Mesenchymal stem cell (in vitro differentiated cells and primary cell): Measurements from ENCODE around the gene GSTA4.

Experiments used
- DNase-seq: peaks from one replicate; pipeline ENCODE4 v3.0.0-alpha.2; 2013
- H2AFZ ChIP-seq: one replicate; pipeline ENCODE4 v1.6.1; 2013; ENCODE audit warnings: low read depth, mild to moderate bottlenecking, control low read depth, inconsistent platforms, low read length, moderate library complexity
- H2AK5ac ChIP-seq: 2 replicates; pipeline ENCODE4 v1.6.1; 2013; ENCODE audit warnings: low read length, moderate library complexity, mild to moderate bottlenecking, inconsistent platforms; ENCODE audit not compliant: severe bottlenecking
- H2BK120ac ChIP-seq: one replicate; pipeline ENCODE4 v1.6.1; 2013; ENCODE audit warnings: low read depth, mild to moderate bottlenecking, inconsistent platforms, low read length, moderate library complexity
- H2BK12ac ChIP-seq, 2 experiments: one replicate each; pipeline ENCODE4 v1.6.1; 2013; ENCODE audit warnings: inconsistent platforms in 2 of 2, low read length in 2 of 2, mild to moderate bottlenecking in 2 of 2, moderate library complexity in 2 of 2, control low read depth in 1 of 2
- H2BK15ac ChIP-seq: one replicate; pipeline ENCODE4 v1.6.1; 2013; ENCODE audit warnings: mild to moderate bottlenecking, low read depth, inconsistent platforms; ENCODE audit not compliant: poor library complexity, severe bottlenecking
- H2BK5ac ChIP-seq: 2 replicates; pipeline ENCODE4 v1.6.1; 2013; ENCODE audit warnings: low read depth, mild to moderate bottlenecking, low read length, control low read depth, inconsistent platforms; ENCODE audit not compliant: poor library complexity, severe bottlenecking
- H3K14ac ChIP-seq, 2 experiments: one replicate each; pipeline ENCODE4 v1.6.1; 2013; ENCODE audit warnings: inconsistent platforms in 2 of 2, low read length in 2 of 2, control low read depth in 1 of 2, mild to moderate bottlenecking in 1 of 2, moderate library complexity in 1 of 2
- H3K18ac ChIP-seq, 2 experiments: one replicate each; pipeline ENCODE4 v1.6.1; 2013; ENCODE audit warnings: inconsistent platforms in 2 of 2, low read length in 2 of 2, control low read depth in 1 of 2, low read depth in 1 of 2, mild to moderate bottlenecking in 1 of 2
- H3K23ac ChIP-seq, 2 experiments: one replicate each; pipeline ENCODE4 v1.6.1; 2013; ENCODE audit warnings: inconsistent platforms in 2 of 2, low read length in 2 of 2, mild to moderate bottlenecking in 2 of 2, moderate library complexity in 2 of 2, control low read depth in 1 of 2
- H3K27ac ChIP-seq: 2 replicates; pipeline ENCODE4 v1.5.1; 2013; ENCODE audit warnings: mild to moderate bottlenecking, moderate library complexity, low read length, control low read depth, inconsistent platforms; ENCODE audit not compliant: poor library complexity, severe bottlenecking
- H3K27me3 ChIP-seq, 2 experiments: 2 replicates each; pipeline versions ENCODE4 v1.6.1 to v1.7.0; 2013; ENCODE audit warnings: low read length in 2 of 2, mild to moderate bottlenecking in 2 of 2, moderate library complexity in 2 of 2, control low read depth in 1 of 2, inconsistent platforms in 1 of 2; ENCODE audit not compliant: control insufficient read depth in 1 of 2, insufficient read depth in 1 of 2
- H3K36me3 ChIP-seq, 2 experiments: 2 replicates each; pipeline versions ENCODE4 v1.6.1 to v1.7.0; 2013; ENCODE audit warnings: low read length in 2 of 2, control low read depth in 1 of 2, inconsistent platforms in 1 of 2, low read depth in 1 of 2, mild to moderate bottlenecking in 1 of 2; ENCODE audit not compliant: insufficient read depth in 2 of 2, control insufficient read depth in 1 of 2
- H3K4ac ChIP-seq, 2 experiments: one replicate each; pipeline ENCODE4 v1.6.1; 2013; ENCODE audit warnings: inconsistent platforms in 2 of 2, low read length in 2 of 2, mild to moderate bottlenecking in 2 of 2, moderate library complexity in 2 of 2, control low read depth in 1 of 2, low read depth in 1 of 2
- H3K4me1 ChIP-seq: 2 replicates; pipeline ENCODE4 v1.6.1; 2013; ENCODE audit warnings: low read depth, low read length, control low read depth; ENCODE audit not compliant: control insufficient read depth, insufficient read depth
- H3K4me2 ChIP-seq: 2 replicates; pipeline ENCODE4 v1.6.1; 2013; ENCODE audit warnings: low read length, mild to moderate bottlenecking, inconsistent platforms; ENCODE audit not compliant: poor library complexity, severe bottlenecking
- H3K4me3 ChIP-seq, 2 experiments: 2 replicates each; pipeline versions ENCODE4 v1.5.1 to v1.7.0; 2013; ENCODE audit warnings: low read length in 2 of 2, mild to moderate bottlenecking in 2 of 2, control low read depth in 1 of 2, low read depth in 1 of 2; ENCODE audit not compliant: insufficient read depth in 1 of 2
- H3K79me1 ChIP-seq: replicated peaks from 2 replicates; pipeline ENCODE4 v1.6.1; 2013; ENCODE audit warnings: mild to moderate bottlenecking, control low read depth, low read length, inconsistent platforms; ENCODE audit not compliant: poor library complexity, severe bottlenecking
- H3K9ac ChIP-seq: 2 replicates; pipeline ENCODE4 v1.7.0; 2013; ENCODE audit warnings: mild to moderate bottlenecking, low read length, moderate library complexity
- H3K9me3 ChIP-seq: 2 replicates; pipeline ENCODE4 v1.7.0; 2013; ENCODE audit warnings: mild to moderate bottlenecking, low read length; ENCODE audit not compliant: control insufficient read depth
- H4K8ac ChIP-seq: one replicate; pipeline ENCODE4 v1.6.1; 2013; ENCODE audit warnings: inconsistent platforms, mild to moderate bottlenecking, low read length, moderate library complexity
- H4K91ac ChIP-seq: one replicate; pipeline ENCODE4 v1.6.1; 2013; ENCODE audit warnings: mild to moderate bottlenecking, low read length, inconsistent platforms
- WGBS: methylation state at CpG from one replicate; pipeline ENCODE4 v1.1.7; 2013; ENCODE audit warnings: mixed read lengths; 5-methylcytosine and 5-hydroxymethylcytosine counted together

GSTA4 gene

GRCh38 chr6:52985228-52985627 is 9.9 kb downstream of the GSTA4 start:
- Histone ChIP-seq H3K27ac (no peak overlapping the region), H2BK120ac (no peak overlapping the region), H3K79me1 (peaks cover 6% of the 10 kb centered on the region), H3K9ac (no peak overlapping the region), H2BK5ac (no peak overlapping the region), H2BK15ac (no peak overlapping the region), H3K4me2 (no peak overlapping the region), H2AFZ (no peak overlapping the region), H2AK5ac (no peak overlapping the region), H3K4me3 (no peak overlapping the region), H3K27me3 (no peaks in the 10 kb centered on the region), H4K8ac (no peak overlapping the region), H3K36me3 (peaks cover 17 to 78% of the 10 kb centered on the region in 2 experiments), H3K9me3 (no peaks in the 10 kb centered on the region), H2BK12ac (no peak overlapping the region), H4K91ac (no peak overlapping the region), H3K4me1 (no peaks in the 10 kb centered on the region), H3K4ac (no peak overlapping the region), H3K23ac (no peak overlapping the region), H3K18ac (no peak overlapping the region), H3K14ac (no peak overlapping the region)
- over 99% methylated on average over 4 of the region's 4 CpGs for WGBS
- DNase-seq = no peak

DNA sequence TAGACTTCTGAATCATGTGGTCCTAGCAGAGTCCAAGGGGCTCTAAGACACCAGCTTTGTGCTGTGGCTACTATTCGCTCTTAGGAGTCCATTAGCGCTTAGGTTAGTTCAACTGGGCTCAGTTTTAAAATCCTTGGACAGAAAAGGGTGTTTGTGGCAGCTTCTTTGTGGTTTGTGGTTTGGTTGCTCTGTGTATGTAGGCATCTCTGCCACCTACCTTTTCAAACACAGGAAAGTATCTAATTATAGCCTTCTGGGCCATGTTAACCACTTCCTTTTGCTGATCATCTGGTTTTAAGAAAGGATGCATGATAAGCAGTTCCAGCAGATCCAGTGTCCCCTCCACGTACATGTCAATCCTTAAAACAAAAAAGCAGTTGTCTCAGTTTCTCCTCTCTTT is 10.8 kb downstream of the GSTA4 start:
- Histone ChIP-seq H2BK12ac (no peak overlapping the region), H3K4me2 (no peak overlapping the region), H3K23ac (no peak overlapping the region), H3K27me3 (no peaks in the 10 kb centered on the region), H2BK15ac (no peak overlapping the region), H3K14ac (no peak overlapping the region), H3K4me3 (no peak overlapping the region), H3K27ac (no peak overlapping the region), H2AFZ (no peak overlapping the region), H3K4ac (no peak overlapping the region), H3K36me3 (peaks cover 17 to 71% of the 10 kb centered on the region in 2 experiments), H2BK120ac (no peak overlapping the region), H3K79me1 (peaks cover 6% of the 10 kb centered on the region), H3K18ac (no peak overlapping the region), H2AK5ac (no peak overlapping the region), H4K8ac (no peak overlapping the region), H3K9me3 (no peaks in the 10 kb centered on the region), H3K4me1 (no peaks in the 10 kb centered on the region), H4K91ac (no peak overlapping the region), H2BK5ac (no peak overlapping the region), H3K9ac (no peak overlapping the region)
- 88% methylated on average over 3 of the region's 3 CpGs for WGBS
- DNase-seq = no peak

DNA sequence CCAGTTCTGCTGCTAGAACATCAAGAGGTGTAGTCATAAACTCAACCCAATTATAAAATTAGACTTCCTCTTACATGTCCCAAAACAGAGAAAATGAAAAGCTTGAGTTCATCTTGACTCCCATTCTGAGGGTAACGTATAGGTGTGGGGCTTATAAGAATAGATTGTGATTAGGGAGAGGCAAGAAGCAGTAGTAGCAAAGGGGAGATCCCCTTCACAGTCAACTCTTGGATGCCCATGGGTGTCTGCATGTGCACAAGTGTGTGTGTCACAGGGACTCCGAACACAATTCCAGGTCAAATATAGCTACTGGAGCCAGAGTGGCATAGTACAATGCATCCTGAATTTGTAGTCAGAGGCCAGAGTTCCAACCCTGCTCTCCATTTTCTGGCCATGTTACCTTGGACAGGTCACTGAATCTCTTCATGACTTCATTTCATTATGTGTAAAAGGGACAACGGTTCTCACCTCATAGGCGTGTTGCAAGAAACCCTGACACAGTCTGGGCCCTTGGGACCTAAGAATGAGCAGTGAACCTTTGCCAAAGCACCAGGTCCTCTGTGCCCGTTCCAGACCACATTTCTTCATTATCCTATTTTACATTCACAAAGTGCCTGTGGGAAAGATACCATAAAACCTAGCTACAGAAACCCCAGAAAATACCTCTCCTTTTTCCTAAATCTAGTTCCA is 11.8 kb downstream of the GSTA4 start:
- H2BK120ac ChIP-seq = no peak overlapping the region
- WGBS = 97% methylated on average over 5 of the region's 5 CpGs
- no peak overlapping the region for H2BK5ac ChIP-seq

GRCh38 chr6:52982680-52983079 is 12.4 kb downstream of the GSTA4 start:
- Histone ChIP-seq H3K36me3 (peaks cover 17 to 64% of the 10 kb centered on the region in 2 experiments), H3K9me3 (no peaks in the 10 kb centered on the region), H3K23ac (no peak overlapping the region), H3K4me1 (no peaks in the 10 kb centered on the region), H3K27ac (no peak overlapping the region), H2BK15ac (no peak overlapping the region), H3K18ac (no peak overlapping the region), H2AFZ (no peak overlapping the region), H3K79me1 (peaks cover 3% of the 10 kb centered on the region), H3K4ac (no peak overlapping the region), H4K91ac (no peak overlapping the region), H4K8ac (no peak overlapping the region), H3K27me3 (no peaks in the 10 kb centered on the region), H2BK120ac (no peak overlapping the region), H3K4me2 (no peak overlapping the region), H2BK12ac (no peak overlapping the region), H3K14ac (no peak overlapping the region), H2AK5ac (no peak overlapping the region), H3K4me3 (no peak overlapping the region), H3K9ac (no peak overlapping the region), H2BK5ac (no peak overlapping the region)
- 96% methylated on average over 3 of the region's 3 CpGs for WGBS
- DNase-seq = no peak

More for the DNA sequence above, 11.8 kb downstream of the GSTA4 start:
- H3K9me3 ChIP-seq = no peaks in the 10 kb centered on the region
- DNase-seq = no peak
- H2BK12ac ChIP-seq = no peak overlapping the region
- no peaks in the 10 kb centered on the region for H3K27me3 ChIP-seq
- no peak overlapping the region for H4K8ac ChIP-seq
- H3K4me2 ChIP-seq = no peak overlapping the region
- H3K23ac ChIP-seq = no peak overlapping the region
- H3K4ac ChIP-seq = no peak overlapping the region
- H3K9ac ChIP-seq = no peak overlapping the region
- peaks cover 3% of the 10 kb centered on the region for H3K79me1 ChIP-seq
- H3K36me3 ChIP-seq = peaks cover 17 to 64% of the 10 kb centered on the region in 2 experiments
- H3K18ac ChIP-seq = no peak overlapping the region
- no peaks in the 10 kb centered on the region for H3K4me1 ChIP-seq
- H2AFZ ChIP-seq = no peak overlapping the region
- H2BK15ac ChIP-seq = no peak overlapping the region
- H3K14ac ChIP-seq = no peak overlapping the region
- no peak overlapping the region for H3K4me3 ChIP-seq
- H4K91ac ChIP-seq = no peak overlapping the region
- H2AK5ac ChIP-seq = no peak overlapping the region
- no peak overlapping the region for H3K27ac ChIP-seq
